ENCODE data around the gene ZNF722.
"Not testable (repeated sequence)": the region's sequence is repeated elsewhere in the genome, so short reads cannot be mapped to it uniquely, and the experiment has no call there.

ZNF722 gene

GRCh38 chr7:63998549-63998948, at the start of gene ZNF722:
TSS of gene ZNF722 (plus strand) at chr7:63998849. CDS start at chr7:63998962, 113 bp downstream.
- no peak for DNase-seq (ENCODE audit: low read depth)

- no peak for DNase-seq (ENCODE audit: low read depth)
Observed at GRCh38 chr7:63953181-63953580, 45.5 kb upstream of the ZNF722 start.

- DNase-seq (ENCODE audit: low read depth): no peak
Observed at GRCh38 chr7:63968629-63969028, 30.0 kb upstream of the ZNF722 start.

GRCh38 chr7:64015496-64015895, 16.8 kb downstream of the ZNF722 start:
- not testable (repeated sequence) for DNase-seq (ENCODE audit: low read depth)

- no peak for DNase-seq (ENCODE audit: low read depth)
Observed at GRCh38 chr7:64035388-64035787, 36.7 kb downstream of the ZNF722 start.

GRCh38 chr7:64037095-64037494, 38.4 kb downstream of the ZNF722 start:
- no peak for DNase-seq (ENCODE audit: low read depth)

GRCh38 chr7:64045301-64046040, 46.8 kb downstream of the ZNF722 start, which contains the start of gene ZNF727:
TSS of gene ZNF727 (plus strand) at chr7:64045434. CDS start at chr7:64045622, 188 bp downstream.
- no peak for DNase-seq (ENCODE audit: low read depth)

- no peak for DNase-seq (ENCODE audit: low read depth)
Observed at GRCh38 chr7:64046041-64046389, 47.4 kb downstream of the ZNF722 start.

Measured in stimulated activated CD8-positive, alpha-beta memory T cell treated with anti-CD3 and anti-CD28 coated beads, Interleukin-12 subunit alpha, Interleukin-12 subunit beta, amount 100 ng/mL, for 4 hours (primary cell).